Esophagus (tissue), 2 donors: ENCODE data around the gene MTMR3. TPM values are rescaled to one million over a fixed set of nuclear protein-coding genes. Genes with fewer than 3 reads are reported as not detected.

Experiments used
- H3K27ac ChIP-seq, 2 donors: one replicate each; pipeline ENCODE4 v1.5.1; 2013; ENCODE audit warnings: low read depth in 2 of 2, mild to moderate bottlenecking in 2 of 2, inconsistent platforms in 1 of 2, low read length in 1 of 2, moderate library complexity in 1 of 2
- H3K27me3 ChIP-seq, 2 donors: one replicate each; pipeline ENCODE4 v1.6.1; 2013; ENCODE audit warnings: low read length in 2 of 2, control low read depth in 1 of 2, mild to moderate bottlenecking in 1 of 2; ENCODE audit not compliant: insufficient read depth in 2 of 2, control insufficient read depth in 1 of 2
- H3K36me3 ChIP-seq, 2 donors: one replicate each; pipeline ENCODE4 v1.6.1; 2013; ENCODE audit warnings: low read length in 1 of 2; ENCODE audit not compliant: control insufficient read depth in 2 of 2, insufficient read depth in 2 of 2
- H3K4me1 ChIP-seq, 2 donors: one replicate each; pipeline ENCODE4 v1.6.1; 2013; ENCODE audit warnings: low read length in 1 of 2; ENCODE audit not compliant: control insufficient read depth in 2 of 2, insufficient read depth in 2 of 2
- H3K4me3 ChIP-seq, 2 donors: one replicate each; pipeline ENCODE4 v1.5.1; 2013; ENCODE audit warnings: low read length in 2 of 2, mild to moderate bottlenecking in 2 of 2, low read depth in 1 of 2, moderate library complexity in 1 of 2
- H3K9me3 ChIP-seq, 2 donors: one replicate each; pipeline ENCODE4 v1.6.1; 2013; ENCODE audit warnings: mild to moderate bottlenecking in 2 of 2, low read depth in 1 of 2, low read length in 1 of 2, moderate library complexity in 1 of 2; ENCODE audit not compliant: control insufficient read depth in 2 of 2, insufficient read depth in 1 of 2
- WGBS, 2 donors: extraction: QIAGEN DNeasy Blood & Tissue Kit; methylation state at CpG; one replicate each; pipeline ENCODE4 v1.1.7; 2013; 5-methylcytosine and 5-hydroxymethylcytosine counted together
- polyA plus RNA-seq, 2 donors: library from polyadenylated mRNA; stranded (reverse); fragments of 200-250 nt; gene quantifications; one replicate each; pipeline ENCODE4 v1.2.3, GENCODE V29; 2013
- donor health status: healthy with polysubstance abuse.
- donor health status: Bipolar disorder and iron deficiency.

MTMR3 gene
- polyA plus RNA-seq, 2 donors, result 15.3 to 28.3 TPM

DNA sequence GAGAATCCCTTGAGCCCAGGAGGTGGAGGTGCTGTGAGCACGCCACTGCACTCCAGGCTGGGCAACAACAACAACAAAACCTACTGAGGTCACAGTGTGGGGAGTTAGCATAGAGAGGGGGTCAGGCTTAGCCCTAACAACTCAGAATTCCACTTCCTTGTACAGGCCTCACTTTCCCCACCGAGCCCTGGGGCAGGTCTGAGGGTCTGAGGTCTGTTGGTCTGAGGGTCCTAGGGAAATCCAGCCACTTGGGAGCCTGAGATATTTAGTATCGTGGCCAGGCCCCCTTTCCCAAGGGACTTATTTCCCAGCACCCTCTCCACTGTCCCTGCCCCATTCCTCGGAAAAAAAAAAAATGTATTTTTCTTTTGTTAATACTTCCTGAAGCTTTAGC, 162.5 kb downstream of the MTMR3 start:
- no peaks in the 10 kb centered on the region for H3K27me3 ChIP-seq
- H3K9me3 ChIP-seq, result no peaks in the 10 kb centered on the region
- 86 to 87% methylated on average over 4 of the region's 4 CpGs for WGBS, 2 donors
- H3K27ac ChIP-seq, result no peak overlapping the region
- no peak overlapping the region for H3K4me3 ChIP-seq
- no peaks in the 10 kb centered on the region for H3K36me3 ChIP-seq
- H3K4me1 ChIP-seq, result peaks cover 0 to 2% of the 10 kb centered on the region in 2 donors

DNA sequence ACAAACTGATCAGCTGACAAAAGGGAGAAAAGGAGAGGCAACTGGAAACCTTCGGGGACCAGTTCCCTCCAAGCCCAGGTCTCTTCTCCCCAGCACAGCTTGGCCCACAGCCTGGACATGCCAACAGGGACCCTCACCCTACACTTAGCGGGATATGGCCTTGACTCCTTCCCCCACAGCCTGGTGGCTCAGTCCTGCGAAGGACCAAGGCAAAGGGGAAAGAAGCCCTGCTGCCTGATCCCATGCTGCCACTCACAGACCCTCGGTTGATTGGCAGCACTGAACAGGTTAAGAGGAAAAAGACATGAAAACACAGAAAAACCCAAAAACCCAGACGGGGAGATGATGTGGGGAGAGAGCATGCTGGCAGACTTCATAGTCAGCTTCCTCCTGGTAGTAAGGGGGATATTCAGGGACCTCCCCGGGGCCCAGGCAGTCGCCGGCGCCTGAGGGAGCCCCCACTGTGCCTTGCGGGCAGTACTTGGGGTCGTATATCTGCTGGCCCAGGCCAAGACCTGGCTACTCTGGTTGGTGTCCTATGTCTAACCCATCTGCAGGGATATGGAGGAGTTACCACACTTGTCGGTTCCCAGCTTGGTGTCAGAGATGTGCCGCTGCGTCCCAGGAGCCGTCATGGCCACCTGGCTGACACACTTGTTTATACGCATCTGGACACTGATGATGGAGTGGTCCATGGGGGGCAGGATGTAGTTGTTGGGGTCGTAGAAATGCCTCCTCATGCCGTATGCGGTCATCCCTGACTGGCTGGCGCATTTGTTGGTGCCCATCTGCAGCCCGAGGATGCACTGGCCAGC, 163.1 kb downstream of the MTMR3 start:
- H3K36me3 ChIP-seq, result no peaks in the 10 kb centered on the region
- H3K4me1 ChIP-seq, result no peaks in the 10 kb centered on the region
- 93% methylated on average over 21 of the region's 21 CpGs for WGBS, 2 donors
- no peaks in the 10 kb centered on the region for H3K9me3 ChIP-seq
- H3K27ac ChIP-seq, result no peak overlapping the region
- H3K4me3 ChIP-seq, result no peak overlapping the region
- H3K27me3 ChIP-seq, result no peaks in the 10 kb centered on the region

DNA sequence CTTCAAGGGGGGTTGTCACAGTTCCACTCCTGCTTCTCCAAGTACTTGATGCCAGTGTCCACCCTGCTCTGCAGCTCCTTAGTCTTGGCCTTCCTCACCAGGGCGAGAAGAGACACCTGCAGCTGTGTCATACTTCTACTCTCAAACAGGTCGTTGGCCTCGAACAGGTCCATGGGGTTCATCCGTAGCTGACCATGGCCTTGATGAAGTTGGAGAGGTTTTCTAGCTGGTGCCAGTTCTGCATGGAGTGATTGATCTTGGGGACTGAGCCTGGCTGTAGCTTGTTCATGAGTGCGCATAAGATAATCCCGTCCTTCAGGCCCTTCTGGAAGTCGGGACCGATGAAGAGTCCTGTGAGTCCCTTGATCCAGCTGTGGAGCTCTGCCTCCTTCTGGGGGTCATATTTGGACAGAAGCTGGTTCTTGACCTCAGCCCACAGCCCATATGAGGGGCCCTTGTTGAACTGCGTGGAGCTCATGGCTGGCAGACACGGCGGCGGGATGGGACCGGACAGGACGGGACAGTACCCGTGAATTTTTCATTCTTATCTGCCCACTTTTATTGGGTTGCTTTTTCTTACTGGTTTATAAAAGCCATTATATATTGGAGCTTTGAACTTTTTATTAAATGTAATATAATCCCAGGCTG, 163.9 kb downstream of the MTMR3 start:
- no peaks in the 10 kb centered on the region for H3K36me3 ChIP-seq
- H3K9me3 ChIP-seq, result no peaks in the 10 kb centered on the region
- 96 to 97% methylated on average over 15 of the region's 15 CpGs for WGBS, 2 donors
- H3K27ac ChIP-seq, result no peak overlapping the region
- H3K4me3 ChIP-seq, result no peak overlapping the region
- no peaks in the 10 kb centered on the region for H3K4me1 ChIP-seq
- no peaks in the 10 kb centered on the region for H3K27me3 ChIP-seq

DNA sequence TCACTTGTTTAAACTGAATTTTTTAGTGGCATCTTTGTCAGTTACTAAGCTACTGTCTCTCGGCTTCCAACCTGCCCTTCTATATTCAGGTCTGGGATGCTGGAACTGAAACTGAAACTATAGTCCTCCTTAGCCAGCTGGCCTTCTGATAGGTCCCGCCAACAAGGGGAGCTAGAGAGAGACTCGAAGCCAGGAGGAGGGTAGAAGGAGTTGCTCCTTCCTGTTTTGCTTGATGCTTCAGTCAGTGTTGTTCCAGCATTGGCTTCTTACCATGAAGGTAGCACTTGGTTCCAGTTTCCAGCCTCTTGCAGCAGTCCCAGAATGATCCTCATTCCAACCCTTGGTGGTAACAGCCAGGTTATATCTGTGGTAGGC, 164.4 kb downstream of the MTMR3 start:
- Histone ChIP-seq H3K4me3 (no peak overlapping the region), H3K9me3 (no peaks in the 10 kb centered on the region), H3K36me3 (no peaks in the 10 kb centered on the region), H3K27ac (no peak overlapping the region), H3K27me3 (no peaks in the 10 kb centered on the region), H3K4me1 (no peaks in the 10 kb centered on the region)
- 45 to 63% methylated on average over 3 of the region's 3 CpGs for WGBS, 2 donors

DNA sequence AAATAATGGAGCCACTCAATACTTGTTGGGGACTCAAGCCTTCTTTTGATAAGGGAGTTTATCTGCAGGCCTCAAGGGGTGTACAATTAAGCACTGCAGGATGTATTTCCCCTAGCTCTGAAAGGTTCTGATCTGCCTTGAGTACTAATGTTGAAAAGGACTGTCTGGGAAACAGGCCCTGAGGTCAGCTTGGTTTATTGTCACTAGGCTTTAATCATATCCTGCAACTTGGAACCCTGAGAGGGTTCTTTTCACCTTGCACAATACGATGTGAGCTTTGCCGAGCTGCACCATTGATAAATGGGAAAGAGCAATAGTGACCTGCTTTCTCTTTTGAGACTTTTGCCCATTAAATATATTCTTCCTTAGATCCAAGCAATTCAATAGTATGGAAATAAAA, 165.7 kb downstream of the MTMR3 start:
- no peaks in the 10 kb centered on the region for H3K9me3 ChIP-seq

DNA sequence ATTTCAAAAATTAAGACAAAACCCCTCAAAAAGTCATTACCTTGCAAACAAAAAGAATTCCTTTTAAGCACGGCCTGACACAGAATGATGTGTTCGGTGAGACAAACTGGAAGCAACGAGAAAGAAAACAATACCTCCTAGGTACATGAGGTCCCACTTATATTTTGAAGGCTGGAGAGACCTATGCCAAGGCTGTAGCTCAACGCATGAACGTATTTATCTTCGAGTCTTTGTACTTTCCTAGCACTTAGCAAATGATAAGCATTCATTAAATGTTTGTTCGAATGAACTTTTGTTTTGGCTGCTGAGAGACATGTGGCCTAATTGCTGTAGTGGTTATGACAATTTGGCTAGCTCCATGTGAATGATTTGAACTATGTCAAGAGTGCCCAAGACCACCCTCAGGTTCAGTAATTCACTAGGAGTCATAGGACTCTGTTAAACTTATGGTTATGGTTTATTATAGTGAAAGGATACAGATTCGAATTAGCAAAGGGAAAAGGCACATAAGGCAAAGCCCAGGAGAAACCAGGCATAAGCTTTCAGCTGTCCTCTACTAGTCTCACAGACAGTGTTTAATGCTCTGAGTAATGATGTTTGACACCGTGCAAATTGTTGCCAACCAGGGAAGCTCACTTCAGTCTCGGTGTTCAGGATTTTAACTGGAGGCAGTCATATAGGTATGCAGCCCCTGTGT, 171.2 kb downstream of the MTMR3 start:
- H3K36me3 ChIP-seq, result no peaks in the 10 kb centered on the region
- no peaks in the 10 kb centered on the region for H3K27me3 ChIP-seq
- H3K27ac ChIP-seq, result no peak overlapping the region
- no peaks in the 10 kb centered on the region for H3K4me1 ChIP-seq
- no peaks in the 10 kb centered on the region for H3K9me3 ChIP-seq
- 66 to 78% methylated on average over 10 of the region's 10 CpGs for WGBS, 2 donors
- H3K4me3 ChIP-seq, result no peak overlapping the region

More for the DNA sequence above, 165.7 kb downstream of the MTMR3 start:
- no peaks in the 10 kb centered on the region for H3K36me3 ChIP-seq
- H3K27me3 ChIP-seq, result no peaks in the 10 kb centered on the region
- WGBS, 2 donors, result 77 to 78% methylated on average over 2 of the region's 2 CpGs
- no peak overlapping the region for H3K4me3 ChIP-seq
- H3K27ac ChIP-seq, result no peak overlapping the region
- H3K4me1 ChIP-seq, result no peaks in the 10 kb centered on the region

DNA sequence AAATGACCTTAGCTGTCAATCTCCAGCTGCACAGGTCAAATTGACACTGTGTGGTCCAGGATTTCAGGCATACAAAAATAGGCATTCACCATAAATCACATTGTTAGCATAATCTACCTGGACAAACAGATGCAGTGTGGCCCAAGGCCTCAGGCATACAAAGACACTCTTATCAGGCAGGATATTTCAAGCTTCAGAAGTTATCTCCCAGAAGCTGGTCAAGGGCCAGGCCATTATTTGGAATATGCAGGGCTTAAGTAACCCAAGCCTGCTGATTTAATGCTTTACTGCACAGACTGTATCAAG, 171.7 kb downstream of the MTMR3 start:
- Histone ChIP-seq H3K9me3 (no peaks in the 10 kb centered on the region), H3K4me3 (no peak overlapping the region), H3K4me1 (no peaks in the 10 kb centered on the region), H3K36me3 (no peaks in the 10 kb centered on the region), H3K27me3 (no peaks in the 10 kb centered on the region), H3K27ac (no peak overlapping the region)

DNA sequence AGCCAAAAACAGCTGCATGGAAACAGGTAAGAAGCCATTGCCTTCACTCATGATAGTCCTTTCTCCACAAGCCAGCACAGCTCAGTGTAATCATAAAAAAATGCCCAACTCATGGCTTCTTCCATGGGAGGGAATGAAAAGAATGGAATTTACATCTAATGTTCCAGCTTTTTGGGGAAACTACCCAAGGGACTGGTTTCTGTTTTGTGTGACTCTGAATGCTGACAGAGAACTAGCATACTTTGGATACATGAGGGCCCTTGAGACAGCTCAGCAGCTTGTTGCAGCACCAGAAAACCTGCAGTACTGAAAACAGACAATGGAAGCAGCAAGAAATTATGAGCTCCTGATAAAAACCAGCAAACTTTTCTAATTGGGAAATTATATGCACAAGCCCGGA, 173.0 kb downstream of the MTMR3 start:
- WGBS, 2 donors, result 82 to 94% methylated on average over 1 of the region's 1 CpG

DNA sequence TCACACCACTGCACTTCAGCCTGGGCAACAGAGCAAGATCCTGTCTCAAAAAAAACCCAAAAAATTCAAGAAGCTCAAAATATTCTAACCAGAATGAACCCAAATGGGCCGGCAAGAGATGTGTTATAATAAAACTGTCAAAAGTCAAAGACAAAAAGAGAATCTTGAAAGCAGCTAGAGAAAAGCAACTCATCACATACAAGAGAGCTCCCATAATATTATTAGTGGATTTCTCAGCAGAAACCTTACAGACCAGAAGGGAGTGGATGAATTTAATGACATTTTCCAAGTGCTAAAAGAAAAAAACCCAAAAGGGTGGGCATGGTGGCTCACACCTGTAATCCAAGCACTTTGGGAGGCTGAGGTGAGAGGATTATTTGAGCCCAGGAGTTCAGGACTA, 174.4 kb downstream of the MTMR3 start:
- no peaks in the 10 kb centered on the region for H3K4me1 ChIP-seq
- no peaks in the 10 kb centered on the region for H3K9me3 ChIP-seq
- H3K27ac ChIP-seq, result no peak overlapping the region
- H3K36me3 ChIP-seq, result no peaks in the 10 kb centered on the region
- WGBS, 2 donors, result 91 to 96% methylated on average over 1 of the region's 1 CpG
- H3K4me3 ChIP-seq, result no peak overlapping the region
- no peaks in the 10 kb centered on the region for H3K27me3 ChIP-seq

More for the DNA sequence above, 173.0 kb downstream of the MTMR3 start:
- H3K27ac ChIP-seq, result no peak overlapping the region
- no peaks in the 10 kb centered on the region for H3K4me1 ChIP-seq
- no peak overlapping the region for H3K4me3 ChIP-seq
- no peaks in the 10 kb centered on the region for H3K9me3 ChIP-seq
- no peaks in the 10 kb centered on the region for H3K27me3 ChIP-seq
- no peaks in the 10 kb centered on the region for H3K36me3 ChIP-seq
